Endometrial microvascular endothelial cells (primary cell): ENCODE results near the gene RHOJ. TPM values are rescaled to one million over a fixed set of nuclear protein-coding genes. Genes with fewer than 3 reads are reported as not detected.

Experiments used
- in situ Hi-C: cut with HindIII; loops from 2 replicates; pipeline ENCODE4 v1.10.0; 2017; ENCODE audit warnings: low sequenced_read_pairs, low pct_unique_long_range_greater_than_20kb; ENCODE audit errors: inconsistent ontology term
- total RNA-seq: library from RNA; depleted of rRNA; stranded (reverse); fragments of >200 nt; gene quantifications from one replicate; pipeline ENCODE4 v1.2.3, GENCODE V29; 2015; ENCODE audit errors: inconsistent ontology term

RHOJ gene
- total RNA-seq, 1 donor from 2014 or later = 23.0 TPM

DNA sequence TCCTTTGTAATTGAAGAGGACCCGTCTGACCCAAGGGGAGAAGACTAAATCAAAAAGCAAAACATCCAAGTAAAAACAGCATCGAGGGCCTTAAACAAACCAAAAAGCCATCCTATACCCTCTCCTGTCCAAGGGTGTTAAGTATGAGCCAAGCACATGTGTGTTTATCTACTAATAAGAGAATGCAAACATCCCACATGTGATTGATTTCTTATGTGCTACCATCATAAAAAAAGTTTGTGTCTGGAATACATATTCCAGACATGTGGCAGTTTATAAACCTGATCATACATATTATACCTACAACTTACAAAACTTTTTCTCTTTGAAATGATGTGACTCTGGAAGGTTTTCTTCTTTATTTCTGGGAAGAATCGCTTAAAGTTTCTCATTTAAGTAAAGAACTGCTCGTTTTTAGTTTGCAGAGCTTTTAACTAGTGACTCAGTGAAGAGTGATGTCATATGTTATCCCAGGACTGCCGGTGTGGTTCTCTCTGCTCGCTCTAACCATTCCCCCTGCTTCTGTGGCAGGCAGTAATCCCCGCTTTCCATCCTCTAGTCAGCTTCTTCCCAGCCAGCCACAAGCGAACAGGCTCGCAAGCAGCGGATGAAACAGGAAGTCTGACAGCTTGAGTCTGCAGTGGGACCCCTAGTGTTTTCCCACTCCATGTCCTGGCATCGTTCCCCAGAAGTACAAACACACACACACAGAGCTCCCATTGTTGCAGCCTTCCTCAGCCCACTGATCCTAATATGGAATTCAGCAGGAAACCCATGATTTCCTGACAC is 431 bp upstream of the RHOJ start:
- in situ Hi-C loops = no loop called here

DNA sequence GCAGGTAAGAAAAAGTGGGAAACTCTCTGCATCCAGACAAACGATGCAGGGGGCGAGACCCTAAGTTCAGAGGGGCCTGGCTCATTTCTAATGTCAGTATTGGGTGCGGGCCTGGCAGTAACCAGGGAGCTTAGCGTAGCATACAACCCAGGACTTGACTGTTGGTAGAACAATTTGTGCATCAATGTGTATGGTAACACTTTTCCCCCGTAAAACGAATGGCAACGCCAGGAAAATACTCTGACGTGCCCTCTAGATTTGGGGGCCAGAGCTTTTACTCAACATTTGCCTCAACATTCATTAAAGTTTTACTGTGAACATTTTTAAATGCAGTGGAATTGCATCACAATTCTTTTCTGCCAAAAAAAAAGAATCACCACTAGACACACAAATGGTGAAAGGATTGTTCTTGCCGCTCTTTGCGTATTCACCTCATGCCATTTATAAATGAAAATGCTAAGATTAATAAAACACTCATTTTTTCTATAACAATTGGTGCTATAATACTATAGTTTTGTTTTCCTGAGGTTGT is 867 bp downstream of the RHOJ start:
- in situ Hi-C loops = no loop called here

DNA sequence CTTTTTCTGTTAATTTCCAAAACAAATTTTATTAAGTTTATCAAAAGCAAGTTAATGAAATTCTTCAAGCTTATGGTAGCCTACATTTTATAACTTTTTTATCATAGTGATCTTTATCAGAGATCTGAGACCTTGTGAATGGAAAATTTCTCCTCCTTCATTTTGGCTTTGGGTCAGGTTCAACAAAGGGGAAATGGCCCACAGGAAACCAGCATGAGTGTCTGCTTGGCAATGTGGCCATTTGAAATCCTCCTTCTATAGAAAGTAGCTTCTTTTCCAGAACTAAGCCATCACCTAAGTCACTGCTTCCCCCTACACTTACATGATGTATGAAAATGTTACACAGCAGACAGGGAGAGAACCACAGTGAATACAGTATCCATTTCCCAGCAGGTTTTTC is 1.6 kb downstream of the RHOJ start:
- in situ Hi-C loops = no loop called here

DNA sequence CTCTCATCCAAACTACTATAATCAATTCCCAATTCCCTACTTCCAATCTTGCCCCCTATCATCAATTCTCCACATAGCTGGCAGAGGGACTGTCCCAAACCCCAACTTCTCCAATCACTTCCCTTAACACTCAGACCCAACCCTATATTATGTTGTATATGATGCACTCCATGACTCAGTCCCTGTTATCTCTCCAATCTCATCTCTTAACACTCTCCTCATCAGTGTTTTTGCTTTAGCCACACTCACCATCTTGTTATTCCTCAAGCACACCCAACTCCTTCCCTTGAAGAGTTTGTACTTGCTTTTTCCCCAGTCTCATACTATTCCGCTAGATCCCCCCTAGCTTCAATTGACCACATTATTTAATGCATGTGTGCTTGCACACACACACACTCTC is 4.9 kb downstream of the RHOJ start:
- in situ Hi-C loops = no loop called here

DNA sequence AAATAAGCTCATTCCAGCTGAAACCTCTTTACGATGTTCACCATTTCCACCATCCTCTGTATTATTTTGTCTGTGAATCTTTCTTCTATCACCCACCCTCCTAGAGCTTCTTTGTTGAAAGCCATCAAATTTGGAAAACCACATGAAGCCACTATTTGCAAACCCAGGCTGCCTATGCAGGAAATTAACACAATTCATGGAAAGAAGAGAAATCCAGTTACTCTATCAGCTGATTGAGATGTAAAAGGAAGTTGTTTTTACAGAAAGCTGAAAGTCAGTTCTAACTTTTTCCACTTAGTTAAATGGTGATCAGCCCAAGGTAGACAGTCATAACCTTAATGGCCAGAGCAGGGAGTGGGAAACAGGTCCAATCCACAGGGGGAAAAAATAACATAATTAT is 6.6 kb downstream of the RHOJ start:
- in situ Hi-C loops = no loop called here

DNA sequence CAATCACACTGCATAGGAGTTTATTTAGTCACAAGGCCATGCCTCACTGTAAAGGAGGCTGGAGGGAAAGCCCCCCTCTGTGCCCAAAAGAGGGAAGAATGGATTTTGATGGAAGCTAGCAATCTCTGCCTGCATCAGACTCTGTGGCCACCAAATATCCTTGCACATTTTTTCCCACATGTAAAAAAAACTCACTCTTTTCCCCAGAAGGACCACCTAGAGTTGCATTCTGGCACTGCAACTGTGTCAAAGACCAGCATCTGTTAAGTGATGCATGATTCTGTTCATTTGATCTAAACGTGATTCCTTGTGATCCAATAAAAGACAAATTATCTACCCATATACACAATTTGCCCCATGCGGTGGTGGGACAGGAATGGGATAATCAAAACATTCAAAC is 8.0 kb downstream of the RHOJ start:
- in situ Hi-C loops = no loop called here

DNA sequence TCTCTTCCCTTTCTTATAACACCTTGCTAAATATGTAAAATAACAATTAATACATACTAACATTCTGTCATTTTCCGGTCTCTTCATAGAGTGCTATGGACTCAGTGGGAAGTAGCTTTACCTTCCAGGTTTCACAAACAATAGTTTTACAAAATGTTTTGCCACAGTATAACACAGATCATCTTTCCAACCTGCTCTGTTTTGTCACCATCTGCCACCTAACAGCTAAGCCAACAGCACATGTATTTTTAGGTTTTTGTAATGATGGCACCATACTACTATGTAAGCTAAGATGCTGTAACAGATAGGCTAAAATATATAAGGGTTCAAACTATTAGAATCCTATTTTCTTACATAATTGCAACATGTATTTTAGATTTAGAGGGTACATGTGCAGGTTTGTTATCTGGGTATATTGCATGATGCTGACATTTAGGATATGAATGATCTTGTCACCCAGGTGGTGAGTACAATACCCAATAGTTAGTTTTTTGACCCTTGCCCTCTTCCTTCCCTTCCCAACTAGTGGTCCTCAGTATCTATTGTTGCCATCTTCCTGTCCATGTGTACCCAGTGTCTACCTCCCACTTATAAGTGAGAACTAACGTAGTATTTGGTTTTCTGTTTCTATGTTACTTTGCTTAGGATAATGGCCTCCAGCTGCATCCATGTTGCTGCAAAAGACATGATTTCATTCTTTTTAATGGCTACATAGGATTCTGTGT is 8.7 kb downstream of the RHOJ start:
- in situ Hi-C loops = no loop called here

DNA sequence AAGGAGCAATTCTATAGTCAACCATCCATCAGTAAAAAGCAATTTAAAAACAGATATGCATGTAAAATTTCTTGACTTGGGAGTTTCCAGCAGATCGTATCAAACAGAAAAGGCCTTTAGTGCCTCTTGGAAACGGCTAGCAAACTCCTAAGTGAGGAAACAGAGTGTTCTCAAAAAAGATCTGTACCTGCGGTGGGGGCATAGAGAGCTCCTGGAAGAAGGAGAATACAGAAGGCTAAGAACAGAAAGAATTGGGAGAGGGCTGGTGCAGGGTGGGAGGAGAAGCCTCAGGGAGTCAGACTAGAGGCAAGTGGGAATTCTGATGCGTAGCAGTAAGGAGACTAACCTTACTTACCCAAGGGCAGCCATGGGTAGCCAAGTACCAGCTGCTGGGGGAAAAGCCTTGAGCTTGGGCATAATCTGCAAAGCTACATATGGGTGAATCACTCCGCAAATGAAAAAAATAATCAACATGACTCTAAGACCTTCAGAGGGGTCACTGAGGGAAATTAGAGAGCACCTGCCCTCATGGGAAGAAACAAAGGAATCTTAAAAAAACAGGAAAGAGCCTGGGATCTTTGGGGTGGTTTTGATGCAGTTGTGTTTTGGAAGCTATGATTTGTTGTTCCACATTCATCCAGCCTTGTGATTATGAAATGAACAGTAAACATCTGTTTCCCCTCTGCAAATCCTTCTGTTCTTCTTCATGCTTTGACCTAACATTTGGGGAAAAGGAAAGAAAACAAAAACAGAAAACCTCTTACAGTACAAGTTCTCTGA is 10.4 kb downstream of the RHOJ start:
- in situ Hi-C loops = no loop called here

DNA sequence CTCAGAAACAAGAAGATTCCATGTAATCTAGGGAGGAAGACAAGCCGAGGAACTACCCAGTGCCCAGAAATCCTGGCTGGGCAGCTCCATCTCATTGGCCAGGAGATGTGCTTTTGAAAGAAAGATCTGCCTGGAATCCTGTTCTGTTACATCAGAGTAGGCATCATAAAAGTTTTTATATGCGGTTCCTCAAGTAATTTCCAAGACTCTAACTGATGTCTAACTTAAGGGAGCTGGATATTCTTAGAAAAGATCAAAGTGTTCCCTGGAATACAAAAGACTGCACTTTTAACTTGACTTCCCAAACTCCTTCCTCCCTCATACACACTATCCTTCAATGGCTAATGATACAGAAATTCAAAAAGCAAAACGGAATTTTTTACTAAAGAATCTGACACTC is 16.3 kb downstream of the RHOJ start:
- in situ Hi-C loops = no loop called here

DNA sequence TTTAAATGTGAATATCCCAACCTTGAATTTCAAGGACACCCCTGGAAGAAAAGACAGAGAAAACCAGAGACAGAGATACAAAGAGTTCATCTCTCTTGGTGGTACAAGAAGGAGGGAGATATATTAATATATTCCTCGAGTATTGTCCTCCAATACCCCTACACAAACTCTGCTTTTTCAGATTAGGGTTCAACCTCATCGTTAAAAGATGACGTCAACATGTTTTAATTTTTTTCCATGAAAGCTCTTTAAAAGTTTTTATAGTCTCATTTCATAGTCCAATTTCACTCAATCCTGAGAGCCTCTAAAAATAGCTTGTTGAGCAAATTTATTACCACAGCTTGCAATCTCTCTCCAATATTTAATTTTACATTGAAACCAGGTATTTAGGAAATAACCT is 19.4 kb downstream of the RHOJ start:
- in situ Hi-C loops = no loop called here

DNA sequence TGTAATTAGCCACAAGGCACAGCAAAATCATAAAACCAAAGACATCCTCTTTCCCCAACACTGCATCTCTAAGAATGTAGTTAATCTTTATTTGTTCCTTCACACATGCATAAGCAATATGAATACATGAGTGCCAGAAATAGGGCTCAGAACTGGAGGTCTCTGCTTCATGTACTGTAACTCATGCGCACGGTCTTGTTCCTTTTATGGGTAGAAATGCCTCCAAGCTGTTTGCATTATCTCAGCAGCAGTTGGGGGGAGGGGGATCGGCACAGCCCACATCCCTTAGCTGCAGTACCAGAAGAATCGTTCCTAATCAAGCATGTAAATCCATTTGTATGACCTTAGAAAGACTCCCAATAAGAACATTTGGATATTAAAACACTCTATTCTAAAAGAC is 20.0 kb downstream of the RHOJ start:
- in situ Hi-C loops = no loop called here

DNA sequence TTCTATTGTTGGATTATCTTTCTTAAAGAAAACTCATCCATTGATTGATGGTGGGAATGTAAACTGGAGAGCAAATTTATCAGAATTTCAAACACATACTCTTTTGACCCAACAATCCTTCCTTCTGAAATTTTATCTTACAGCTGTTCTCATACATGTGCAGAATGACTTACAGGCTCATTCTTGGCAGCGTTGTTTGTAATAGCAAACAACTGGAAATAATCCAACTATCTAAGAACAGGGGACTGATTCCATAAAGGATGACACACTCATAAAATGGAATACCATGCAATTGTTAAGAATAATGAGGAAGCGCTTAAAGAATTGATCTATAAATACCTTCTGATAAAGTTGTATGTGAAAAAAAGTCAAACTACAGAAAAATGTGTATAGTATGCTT is 24.0 kb downstream of the RHOJ start:
- in situ Hi-C loops = no loop called here

DNA sequence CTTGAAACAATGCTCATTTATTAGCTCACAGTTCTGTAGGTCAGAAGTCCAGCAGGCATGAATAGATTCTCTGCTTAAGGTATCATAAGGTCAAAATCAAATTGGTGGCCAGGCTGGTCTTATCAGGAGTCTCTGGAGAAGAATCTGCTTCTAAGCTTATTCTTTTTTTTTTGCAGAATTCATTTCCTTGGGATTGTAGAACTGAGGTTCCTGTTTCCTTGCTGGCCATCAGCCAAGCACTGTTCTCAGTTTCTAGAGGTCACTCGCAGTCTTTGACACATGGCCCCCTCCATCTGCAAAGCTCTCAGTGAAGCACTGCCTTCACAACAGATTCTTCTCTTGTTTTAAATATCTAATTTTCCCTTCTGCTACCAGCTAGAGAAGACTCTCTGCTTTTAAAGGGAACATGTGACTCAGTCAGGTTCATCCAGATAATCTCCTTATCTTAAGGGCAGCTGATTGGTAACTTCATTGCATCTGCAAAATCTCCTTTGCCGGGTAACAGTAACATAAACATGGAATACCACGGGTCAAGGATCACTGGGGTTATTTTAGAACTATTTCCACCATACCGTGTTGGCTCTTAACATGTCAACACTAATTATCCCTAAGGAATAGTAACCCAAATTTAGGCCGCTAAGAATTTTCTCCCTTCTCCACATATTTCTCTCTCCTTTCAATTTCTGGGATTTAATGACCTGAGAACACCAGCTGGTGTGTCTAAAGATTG is 25.3 kb downstream of the RHOJ start:
- in situ Hi-C loops = no loop called here

DNA sequence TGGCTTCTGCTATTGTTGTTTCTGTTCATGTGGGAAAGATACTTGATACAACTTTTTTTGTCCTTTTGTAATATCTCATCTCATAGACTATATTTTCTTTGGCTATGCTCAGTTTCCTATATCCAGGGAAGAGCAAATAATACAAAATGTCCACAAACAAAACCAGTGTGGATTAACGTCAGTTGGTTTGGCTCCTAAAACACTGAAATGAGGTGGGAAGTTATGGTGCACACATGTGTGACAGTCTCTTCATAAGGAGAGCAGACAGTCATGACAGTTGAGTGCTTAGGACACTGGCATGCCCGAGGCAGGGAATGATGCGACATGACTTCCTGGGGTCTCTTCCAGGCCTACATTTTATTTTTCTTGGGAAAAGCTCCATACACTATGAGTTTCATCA is 27.5 kb downstream of the RHOJ start:
- in situ Hi-C loops = no loop called here

DNA sequence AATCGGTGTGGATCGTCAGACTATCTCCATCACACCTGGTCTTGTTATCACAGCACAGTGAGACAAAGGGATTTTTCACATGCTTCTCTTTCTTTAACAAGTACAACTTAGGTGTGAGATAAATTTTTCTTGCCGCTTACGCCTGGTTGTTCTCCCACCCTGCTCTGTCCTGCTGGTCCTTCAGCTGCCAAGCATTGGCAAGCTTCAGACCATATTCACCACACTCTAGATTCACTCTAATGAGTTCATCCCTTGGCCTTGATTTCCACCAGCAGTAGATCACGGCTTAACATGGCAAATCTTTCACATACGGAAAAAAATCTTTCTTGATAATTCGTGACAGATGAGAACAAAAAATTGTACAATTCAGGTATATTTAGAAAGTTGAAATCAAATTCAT is 33.5 kb downstream of the RHOJ start:
- in situ Hi-C loops = no loop called here

DNA sequence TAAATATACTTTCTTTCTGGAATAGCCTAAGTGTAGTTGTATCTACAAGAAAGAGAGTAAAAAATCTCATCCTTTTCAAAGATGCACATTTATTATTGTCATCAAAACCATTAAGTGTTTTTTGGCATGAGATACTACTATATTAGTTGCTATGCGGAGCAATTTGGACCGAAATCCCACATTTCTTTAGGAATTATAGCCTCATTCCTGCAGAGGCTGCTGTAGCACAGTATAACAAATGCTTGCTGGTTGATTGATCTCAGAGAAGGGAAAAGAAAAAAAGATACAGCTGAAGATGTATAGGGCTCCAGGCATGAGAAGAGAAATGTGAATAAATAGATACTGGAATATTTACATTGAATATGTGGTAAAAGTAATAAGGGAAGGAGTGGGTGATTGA is 36.0 kb downstream of the RHOJ start:
- in situ Hi-C loops = no loop called here

DNA sequence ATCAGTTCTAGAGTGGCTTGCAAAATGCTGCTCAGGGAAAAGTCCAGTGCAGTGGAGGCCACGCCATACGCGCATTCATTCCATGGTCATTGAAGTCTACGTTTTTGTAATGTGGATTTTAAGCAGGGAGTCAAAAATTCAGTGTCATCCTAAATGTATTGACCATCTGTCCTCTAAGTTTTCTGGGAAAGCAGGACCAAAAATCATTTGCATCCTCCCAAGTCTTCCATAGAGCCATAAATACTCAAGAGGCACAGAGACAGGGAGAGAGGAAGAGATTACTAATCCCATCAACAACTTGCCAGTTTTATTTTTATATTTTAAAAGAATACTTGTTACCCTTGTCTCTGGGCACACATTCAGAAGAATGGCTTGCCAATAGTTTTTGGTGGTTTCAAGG is 36.9 kb downstream of the RHOJ start:
- in situ Hi-C loops = no loop called here

DNA sequence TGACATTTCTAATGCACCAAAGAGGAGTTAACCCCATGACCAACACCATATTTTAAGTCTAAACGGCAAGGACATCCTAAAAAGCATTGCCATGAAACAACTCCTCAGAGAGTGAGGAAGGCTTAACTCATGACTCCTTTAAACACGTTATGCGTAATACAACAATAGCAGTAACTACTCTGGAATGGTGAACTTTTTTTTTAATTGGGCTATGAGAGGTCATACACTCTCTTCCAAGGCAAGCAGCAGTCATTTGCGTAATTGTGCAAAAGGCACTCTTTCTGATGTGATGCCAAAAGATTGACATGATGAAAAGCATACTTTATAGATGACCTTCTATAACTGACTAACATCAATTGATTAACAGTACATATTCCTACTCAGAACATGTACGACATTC is 39.4 kb downstream of the RHOJ start:
- in situ Hi-C loops = no loop called here

DNA sequence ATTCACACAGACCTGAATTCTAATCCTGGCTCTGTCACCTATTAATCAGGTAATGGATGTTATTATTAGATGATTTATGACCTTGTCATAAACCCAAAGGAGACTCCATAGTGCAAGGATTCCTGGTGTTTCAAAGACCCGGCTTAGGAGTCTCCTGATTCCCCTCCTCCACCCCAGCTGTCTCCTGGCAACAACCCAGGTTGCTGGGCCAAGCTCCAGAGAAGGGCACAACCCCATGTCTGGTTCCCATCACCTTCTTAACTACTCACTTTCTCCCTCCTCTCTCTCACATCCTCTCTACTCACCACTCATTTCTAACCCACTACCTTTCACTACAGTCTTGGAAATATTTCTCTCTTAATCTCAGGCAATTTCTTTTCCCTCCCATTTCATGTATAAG is 41.6 kb downstream of the RHOJ start:
- in situ Hi-C loops = no loop called here
